Endometrial microvascular endothelial cells (primary cell): ENCODE measurements around the gene ABCG5. TPM values are rescaled to one million over a fixed set of nuclear protein-coding genes. Genes with fewer than 3 reads are reported as not detected.

Source experiments
- in situ Hi-C: cut with HindIII; loops from 2 replicates; pipeline ENCODE4 v1.10.0; 2017; ENCODE audit warnings: low sequenced_read_pairs, low pct_unique_long_range_greater_than_20kb; ENCODE audit errors: inconsistent ontology term
- total RNA-seq: library from RNA; depleted of rRNA; stranded (reverse); fragments of >200 nt; gene quantifications from one replicate; pipeline ENCODE4 v1.2.3, GENCODE V29; 2015; ENCODE audit errors: inconsistent ontology term

Gene ABCG5
- total RNA-seq, 1 donor from 2014 or later: not detected

DNA sequence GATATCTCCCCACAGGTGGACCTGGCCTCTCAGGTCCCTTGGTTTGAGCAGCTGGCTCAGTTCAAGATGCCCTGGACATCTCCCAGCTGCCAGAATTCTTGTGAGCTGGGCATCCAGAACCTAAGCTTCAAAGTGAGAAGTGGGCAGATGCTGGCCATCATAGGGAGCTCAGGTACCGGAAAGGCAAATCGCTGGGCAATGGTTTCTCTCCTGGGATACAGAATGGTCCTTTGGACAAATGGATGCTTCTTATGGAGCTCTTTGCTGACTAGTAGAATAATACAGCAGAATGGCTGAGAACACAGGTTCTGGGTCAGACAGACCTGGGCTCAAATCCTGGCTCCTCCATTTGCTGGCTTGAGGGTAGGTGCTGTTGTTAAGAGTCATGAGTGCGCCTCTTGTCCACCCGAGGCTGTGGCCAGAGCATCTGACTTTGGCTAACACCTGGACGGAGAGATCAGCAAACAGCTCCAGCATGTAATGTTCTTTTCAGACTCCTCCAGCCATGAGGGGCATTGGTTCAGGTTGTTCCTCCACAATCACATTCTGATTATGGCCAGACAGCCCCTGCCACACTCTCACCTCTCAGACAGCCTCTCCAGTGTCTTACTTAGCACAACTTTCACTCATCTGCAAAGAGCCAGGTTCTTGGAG lies 7.6 kb upstream of the ABCG5 start:
- in situ Hi-C loops: no loop called here

DNA sequence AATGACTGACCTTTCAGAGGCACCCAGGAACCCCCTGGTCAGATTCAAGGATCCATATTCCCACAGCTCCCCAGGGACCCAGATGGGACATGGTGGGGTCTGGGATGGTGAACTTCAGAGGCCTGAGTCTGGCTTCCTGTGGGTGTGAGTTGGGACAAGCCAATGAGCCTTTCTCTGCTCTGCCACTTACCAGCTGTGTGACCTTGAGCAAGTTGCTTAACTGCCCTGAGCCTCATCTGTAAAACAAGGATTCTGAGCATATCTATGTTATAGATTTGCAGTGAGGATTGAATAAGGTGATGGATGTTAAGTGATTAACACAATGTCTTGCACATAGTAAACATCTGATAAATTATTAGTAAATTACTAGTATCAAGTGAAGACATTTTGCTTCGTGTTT lies 6.5 kb upstream of the ABCG5 start:
- in situ Hi-C loops: no loop called here

DNA sequence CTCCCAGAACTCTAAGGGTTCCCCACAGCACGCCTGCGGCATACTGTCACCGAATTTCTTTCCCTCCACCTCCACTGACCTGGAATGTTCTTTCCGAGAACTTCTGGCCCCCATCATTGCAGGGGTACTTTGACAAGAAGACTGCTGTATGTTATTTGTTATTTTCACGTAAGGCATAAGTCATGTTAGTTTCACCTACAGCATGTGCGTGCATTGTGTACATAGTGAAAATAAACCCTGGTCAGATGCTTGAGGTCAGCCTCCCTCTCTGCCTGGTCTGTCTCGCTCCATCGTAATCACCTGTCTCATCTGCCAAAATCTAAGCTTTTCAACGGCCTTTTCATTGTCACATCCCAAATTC lies 4.2 kb upstream of the ABCG5 start:
- in situ Hi-C loops: no loop called here

DNA sequence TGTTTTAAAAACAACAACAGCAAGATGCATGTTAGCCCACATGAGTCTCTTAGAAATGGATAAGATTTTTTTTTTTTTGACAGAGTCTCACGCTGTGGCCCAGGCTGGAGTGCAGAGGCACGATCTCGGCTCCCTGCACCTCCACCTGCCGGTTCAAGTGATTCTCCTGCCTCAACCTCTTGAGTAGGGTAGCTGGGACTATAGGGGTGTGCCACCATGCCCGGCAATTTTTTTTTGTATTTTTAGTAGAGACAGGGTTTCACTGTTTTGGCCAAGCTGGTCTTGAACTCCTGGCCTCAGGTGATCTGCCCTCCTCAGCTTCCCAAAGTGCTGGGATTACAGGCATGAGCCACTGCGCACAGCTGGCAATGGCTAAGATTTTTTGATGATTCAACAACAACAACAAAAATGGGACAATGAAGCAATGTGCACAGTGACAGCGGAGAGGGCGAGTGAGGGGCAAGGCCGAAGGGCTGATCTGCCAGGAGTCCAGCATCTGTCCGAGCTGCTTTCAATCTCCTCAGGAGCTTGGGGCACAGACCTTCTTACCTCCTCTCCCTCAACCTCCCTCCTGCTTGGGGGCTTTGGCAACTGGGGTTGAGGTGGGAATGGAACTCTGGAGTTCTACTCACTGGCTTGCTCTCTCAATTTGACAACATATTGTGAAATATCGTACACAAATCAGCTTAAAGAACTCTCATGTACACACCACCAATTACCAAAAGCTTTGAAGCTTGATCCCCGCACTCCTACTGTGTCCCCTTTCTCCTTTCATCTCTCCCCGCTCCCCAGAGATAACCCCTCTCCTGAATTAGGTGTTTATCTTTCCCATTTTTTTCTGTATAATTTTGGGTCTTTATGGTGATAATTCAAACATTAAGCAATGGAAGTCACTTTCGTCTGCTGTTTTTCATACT lies 3.6 kb upstream of the ABCG5 start:
- in situ Hi-C loops: no loop called here

DNA sequence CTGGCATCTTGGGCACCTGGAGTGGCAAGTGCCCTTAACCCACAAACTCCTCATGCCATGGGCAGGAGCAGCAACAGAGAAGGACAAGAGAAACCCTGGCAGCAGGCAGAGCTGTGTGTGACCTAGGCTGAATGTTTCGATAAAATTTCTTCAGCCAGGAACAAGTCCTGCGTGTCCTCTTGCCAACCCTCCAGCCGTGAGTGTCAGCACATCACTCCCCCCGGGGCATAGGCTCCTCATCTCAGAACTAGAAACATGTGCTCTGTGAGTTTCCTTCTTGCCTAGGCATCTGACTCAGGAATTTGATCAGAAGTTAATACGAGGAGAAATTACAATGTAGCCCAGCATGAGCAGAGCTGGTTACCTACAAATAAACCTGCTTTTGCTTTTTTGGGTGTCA lies 2.3 kb upstream of the ABCG5 start:
- in situ Hi-C loops: no loop called here

DNA sequence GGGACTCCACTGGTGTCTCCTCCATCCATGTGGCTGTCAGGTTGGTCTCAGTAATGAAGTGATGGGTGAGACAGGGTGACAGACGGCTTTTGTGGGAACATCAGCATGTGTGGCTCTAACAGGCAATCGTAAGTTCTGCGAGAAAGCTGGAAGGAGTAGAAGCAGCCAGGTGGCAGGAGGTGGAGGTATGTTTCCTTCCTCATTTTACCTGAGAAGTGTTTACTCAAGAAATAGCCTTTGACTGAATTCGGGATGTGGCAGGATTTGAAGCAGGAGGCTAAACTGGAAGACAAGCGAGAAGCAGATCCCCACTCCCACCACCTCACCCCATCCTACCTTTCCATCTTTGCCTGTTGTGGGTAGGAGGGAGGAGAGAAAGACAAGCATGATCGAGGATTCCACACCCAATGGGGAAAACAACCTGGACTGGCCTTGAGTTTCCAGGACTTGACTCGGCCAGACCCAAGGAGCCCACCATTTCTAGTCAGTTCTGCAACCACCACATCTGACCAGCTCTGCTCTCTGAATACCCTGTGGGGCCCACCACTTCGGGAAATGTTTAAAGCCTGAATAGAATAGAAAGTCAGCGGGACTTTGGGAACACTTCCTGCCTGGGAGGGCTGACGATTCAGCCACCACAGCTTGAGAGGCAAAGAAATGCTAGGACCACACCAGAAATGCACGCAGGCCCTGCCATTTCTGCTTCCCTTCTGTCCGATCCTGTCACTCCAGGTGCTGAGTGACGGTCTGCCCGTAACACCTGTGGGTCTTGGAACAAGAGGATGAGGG lies 1.3 kb upstream of the ABCG5 start:
- in situ Hi-C loops: no loop called here

DNA sequence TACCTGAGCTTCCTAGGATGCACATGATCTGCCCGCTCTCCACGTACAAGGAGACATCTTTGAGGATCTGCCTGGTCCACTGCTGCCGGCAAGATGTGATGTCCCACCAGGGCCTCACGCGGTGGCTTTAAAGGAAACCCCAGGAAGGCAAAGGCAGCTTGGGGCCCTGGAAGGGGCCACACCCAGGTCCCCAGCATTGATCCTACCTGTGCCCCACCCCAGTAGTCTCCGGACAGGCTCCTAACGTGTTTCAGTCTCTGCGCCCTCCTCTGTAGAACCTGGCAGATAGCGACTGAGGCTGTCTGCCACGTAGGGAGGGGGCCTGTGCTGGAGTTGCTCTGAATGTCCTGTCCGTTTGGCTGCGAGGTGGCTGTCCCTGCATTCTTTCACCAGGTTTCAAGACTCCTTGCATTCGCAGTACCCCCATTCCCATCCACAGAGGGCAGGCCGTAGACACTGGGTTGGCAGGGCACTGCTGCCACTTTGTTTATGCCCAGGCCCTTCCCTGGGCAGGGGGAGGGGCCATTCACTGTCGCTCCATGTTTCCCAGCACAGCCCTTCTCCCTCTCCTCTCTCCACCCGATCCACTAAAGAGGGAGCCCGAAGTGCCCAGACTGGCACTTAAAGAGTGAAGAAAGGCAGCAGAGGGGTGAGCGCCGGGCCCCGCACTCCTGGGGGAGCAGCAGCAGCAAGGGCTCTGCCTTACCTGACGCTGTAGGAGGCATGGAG lies 644 bp downstream of the ABCG5 start:
- in situ Hi-C loops: no loop called here

DNA sequence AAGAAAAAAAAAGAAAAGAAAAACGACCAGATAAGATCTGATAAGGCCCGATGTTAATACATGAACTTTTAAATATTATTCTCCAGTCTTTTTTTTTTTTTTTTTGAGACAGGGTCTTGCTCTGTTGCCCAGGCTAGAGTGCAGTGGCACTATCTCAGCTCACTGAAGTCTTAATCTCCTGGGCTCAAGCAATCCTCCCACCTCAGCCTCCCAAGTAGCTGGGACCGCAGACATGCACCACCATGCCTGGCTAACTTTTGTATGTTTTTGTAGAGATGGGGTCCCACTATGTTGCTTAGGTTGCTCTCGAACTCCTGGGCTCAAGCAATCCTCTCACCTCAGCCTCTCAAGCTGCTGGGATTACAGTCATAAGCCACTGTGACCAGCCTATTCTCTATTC lies 1.6 kb downstream of the ABCG5 start:
- in situ Hi-C loops: no loop called here

DNA sequence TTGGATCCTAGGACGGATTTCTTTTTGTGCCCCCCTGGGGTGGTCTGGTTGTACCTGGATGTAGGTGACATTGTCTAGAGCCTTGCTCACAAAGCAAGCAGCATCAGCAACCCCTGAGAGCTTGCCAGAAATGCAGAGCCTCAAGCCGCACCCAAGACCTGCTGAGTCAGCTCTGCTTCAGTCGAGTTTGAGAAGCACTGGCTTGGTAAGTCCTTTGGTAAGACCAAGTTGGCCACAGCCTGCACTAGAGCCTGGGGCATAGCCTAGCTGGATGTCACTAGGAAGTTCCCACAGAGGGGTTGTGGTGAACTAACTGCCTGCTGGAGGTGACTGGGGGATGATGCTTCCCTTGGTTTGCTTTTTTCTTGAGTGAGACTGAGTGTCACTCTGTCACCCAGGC lies 6.2 kb downstream of the ABCG5 start:
- in situ Hi-C loops: no loop called here

DNA sequence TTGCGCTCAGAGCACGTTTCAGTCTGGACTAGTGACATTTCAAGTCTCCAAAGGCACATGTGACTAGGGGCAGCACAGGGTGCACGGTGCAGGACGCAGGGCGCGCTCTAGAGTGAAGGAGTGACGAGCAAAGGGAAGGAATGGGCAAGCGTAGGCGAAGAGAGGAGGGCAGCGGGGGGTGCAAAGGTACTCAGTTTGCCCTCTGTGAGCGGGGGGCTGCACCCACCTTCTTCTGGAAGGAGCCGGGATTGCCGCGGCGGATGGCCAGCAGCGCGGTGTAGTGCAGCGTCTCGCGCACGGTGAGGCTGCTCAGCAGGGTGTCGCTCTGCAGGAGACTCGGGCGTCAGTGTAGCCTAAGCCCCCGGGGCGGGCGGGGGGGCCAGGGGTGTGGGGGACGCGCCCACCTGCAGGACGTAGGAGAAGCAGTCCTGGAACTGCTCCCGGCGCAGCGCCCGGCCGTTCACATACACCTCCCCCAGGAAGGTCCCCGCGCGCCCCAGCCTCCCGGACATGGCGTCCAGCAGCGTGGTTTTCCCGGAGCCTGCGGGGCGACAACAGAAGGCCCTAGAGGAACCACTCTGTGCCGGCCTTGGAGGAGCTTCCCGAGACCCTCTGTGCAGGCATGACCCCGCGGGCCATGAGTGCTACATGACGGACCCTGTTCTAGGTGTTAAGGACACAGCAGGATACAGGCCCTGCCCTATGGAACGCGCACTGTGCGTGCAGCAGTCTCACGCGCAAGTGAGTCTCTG lies 6.9 kb downstream of the ABCG5 start:
- in situ Hi-C loops: no loop called here

DNA sequence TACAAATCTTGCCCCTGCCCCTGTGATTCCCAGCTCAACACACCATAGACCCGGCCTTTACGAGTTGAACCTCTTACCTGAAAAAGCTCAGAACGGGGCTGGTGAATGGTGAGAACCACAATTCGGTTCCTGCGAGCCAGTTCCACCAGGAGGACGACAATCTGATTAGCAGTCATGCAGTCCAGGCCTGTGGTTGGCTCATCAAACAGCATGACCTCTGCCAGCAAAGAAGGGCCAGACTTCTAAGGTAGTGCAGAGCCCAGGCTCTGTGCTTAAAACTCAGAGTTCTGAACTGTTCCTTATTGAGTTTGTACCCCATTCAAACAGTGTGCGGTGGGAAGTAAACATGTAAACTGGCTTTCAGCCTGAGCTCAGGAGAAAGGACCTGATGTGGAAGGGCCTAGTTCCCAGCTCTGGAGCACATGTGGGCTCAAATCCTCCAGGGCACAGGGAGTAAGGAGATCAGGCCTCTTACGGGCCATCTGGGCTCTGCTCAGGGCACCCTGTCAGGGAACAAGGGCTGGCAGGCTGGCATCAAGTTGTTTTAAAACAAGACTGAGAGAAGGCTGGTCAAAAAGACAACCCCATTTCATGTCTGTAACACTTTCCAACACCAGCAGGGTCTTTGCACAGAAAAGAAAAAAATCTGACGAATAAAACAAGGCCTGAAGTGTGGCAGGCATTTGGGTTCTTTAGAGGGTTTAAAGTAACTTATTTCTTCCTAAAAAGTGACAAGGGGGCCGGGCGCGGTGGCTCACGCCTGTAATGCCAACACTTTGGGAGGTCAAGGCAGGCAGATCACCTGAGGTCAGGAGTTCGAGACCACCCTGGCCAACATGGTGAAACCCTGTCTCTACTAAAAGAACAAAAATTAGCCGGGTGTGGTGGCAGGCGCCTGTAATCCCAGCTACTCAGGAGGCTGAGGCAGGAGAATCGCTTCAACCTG lies 12.1 kb downstream of the ABCG5 start:
- in situ Hi-C loops: no loop called here

DNA sequence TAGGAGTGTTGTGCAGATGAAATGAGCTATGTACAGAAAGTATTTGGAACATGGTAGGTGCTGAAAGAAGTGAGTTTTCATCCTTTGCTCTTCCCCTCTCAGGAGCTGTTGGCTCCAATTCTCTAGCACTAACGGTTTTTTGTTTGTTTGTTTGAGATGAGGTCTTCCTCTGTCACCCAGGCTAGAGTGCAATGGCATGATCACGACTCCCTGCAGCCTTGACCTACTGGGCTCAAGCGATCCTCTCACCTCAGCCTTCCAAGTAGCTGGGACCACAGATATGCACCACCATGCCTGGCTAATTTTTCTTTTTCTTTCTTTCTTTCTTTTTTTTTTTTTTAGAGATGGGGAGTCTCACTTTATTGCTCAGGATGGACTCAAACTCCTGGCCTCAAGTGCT lies 12.8 kb downstream of the ABCG5 start:
- in situ Hi-C loops: no loop called here

DNA sequence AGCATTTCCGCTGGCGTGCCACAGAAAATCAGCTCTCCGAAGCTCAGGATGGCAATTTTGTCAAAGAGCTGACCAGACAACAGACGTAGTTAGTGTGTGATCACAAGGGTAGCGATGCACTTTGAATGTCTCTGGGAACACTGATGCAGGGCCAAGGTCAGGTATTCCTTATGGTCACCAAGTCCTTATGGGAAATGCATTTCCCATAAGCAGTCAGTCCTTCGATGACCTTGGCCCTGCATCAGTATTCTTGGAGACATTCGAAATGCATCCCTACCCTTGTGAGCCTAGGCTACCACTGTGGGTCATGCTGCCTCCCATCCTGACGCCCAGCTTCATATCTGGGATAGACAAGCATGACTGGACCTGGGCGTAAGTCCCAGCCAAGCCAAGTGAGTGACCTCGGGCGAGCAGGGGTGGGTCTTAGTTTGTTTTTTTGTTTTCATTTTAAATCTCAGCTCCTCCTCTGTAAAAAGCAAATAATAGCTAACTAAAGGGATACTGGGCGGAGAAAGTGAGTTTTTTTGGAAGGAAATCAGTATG lies 13.6 kb downstream of the ABCG5 start:
- in situ Hi-C loops: no loop called here

DNA sequence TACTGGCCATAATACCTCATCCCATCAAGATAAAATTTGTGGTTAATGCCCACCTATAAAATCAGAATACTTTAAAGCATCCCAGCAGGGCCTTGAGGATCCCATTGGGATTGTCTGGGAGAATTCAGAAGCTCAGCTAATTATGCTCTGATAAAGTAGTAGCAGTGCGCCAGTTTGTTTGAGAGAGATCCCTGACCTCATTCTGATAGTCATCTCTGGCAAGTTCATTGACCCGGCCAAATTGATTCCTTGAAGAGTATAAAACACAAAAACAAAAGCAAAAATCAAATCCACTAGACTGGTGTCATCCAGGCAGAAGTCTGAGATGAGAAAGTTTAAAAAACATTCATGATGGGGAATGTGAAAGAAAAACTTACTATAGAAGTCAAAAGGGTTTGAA lies 14.1 kb downstream of the ABCG5 start:
- in situ Hi-C loops: no loop called here

DNA sequence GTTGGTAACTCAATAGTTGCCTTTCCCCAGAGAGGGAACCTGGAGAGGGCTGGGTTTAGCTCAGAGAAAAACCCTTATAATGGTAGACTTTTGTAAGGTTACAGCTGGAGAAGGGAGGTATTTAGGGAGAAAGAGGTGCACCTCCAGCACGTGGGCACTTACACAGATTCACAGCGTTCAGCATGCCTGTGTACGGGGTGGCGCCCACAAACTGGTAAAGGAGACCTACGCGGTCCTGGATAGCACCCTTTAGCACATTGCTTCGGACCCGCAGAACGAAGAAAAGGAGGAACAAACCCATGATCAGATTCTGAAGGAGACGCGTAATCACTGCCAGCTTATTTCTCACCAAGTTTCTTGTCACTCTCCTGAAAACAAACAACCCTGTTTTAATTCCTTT lies 14.9 kb downstream of the ABCG5 start:
- in situ Hi-C loops: no loop called here

DNA sequence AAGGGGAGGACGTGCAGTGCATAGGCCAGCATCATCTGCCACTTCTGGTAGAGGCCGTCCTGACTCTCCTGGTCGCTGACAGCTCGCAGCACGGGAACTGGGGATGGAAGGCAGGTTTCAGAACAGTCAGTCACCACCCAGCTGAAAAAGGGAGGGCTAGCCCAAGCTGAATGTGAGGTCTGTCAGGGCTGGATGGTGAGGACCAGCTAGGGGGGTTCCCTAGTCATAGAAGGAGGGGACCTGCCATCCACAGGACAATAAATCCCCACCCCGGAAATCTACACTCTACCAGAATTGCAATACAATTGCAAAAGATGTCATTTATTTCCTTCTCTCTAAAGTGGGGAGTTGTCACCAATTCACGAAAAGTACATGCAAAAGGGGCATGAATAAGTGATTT lies 15.8 kb downstream of the ABCG5 start:
- in situ Hi-C loops: no loop called here

DNA sequence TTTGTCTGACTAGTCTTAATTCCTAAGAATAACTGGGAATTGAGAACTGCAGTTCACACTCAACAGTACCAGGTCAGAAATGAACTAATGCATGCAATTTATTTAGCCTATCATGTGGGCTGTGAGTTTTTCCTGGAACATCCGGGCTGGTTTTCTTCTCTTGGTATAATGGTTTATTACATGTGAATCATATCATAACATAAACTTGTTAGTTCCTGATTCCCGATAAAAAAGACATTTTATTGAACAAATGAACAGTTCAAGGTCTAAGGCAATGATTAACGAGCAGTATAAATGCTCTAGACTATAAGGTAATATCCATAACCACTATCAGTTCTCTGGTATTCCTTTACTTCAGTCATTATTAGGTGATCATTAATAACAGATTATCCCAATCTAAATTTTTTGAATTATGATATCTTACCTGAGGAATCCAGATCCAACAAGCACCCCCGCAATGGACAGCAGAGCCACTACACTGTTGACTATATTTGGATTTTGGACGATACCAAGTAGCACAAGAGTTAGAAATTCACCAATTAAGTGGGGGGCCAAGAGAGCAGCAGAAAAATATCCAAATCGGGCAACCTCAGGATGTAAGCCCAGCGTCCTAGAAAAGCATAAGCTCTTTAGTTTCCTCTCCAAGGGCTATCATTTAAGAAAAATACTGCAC lies 19.0 kb downstream of the ABCG5 start:
- in situ Hi-C loops: no loop called here
